CD4-positive, alpha-beta T cell treated with Interleukin-6 for 4 hours (primary cell): ENCODE results near the gene ATP5F1D.

Experiments
- DNase-seq: peaks from one replicate; pipeline ENCODE4 v3.0.0-alpha.2; 2020; ENCODE audit warnings: mixed read lengths

Gene ATP5F1D

GRCh38 chr19:1248139-1248785 lies 6.7 kb downstream of the ATP5F1D start, which contains the start of gene MIDN:
Gene MIDN, plus strand, starts transcription at chr19:1248583. Its CDS starts 1,714 bp downstream, at chr19:1250297.
- peak; percentile 86 for DNase-seq

GRCh38 chr19:1248786-1249297 lies 7.3 kb downstream of the ATP5F1D start:
- DNase-seq, result peak; percentile 88

GRCh38 chr19:1249298-1249989 lies 7.9 kb downstream of the ATP5F1D start:
- peak; percentile 97 for DNase-seq

GRCh38 chr19:1249990-1250436 lies 8.5 kb downstream of the ATP5F1D start:
- no peak for DNase-seq

- DNase-seq, result peak; percentile 77
Measured at GRCh38 chr19:1250437-1251260, 9.1 kb downstream of the ATP5F1D start.

- peak; percentile 84 for DNase-seq
Measured at GRCh38 chr19:1251330-1252220, 10.0 kb downstream of the ATP5F1D start.

- peak; percentile 87 for DNase-seq
Measured at GRCh38 chr19:1252221-1252820, 10.8 kb downstream of the ATP5F1D start.

GRCh38 chr19:1252821-1253513 lies 11.4 kb downstream of the ATP5F1D start:
- peak; percentile 92 for DNase-seq

GRCh38 chr19:1253514-1254080 lies 12.0 kb downstream of the ATP5F1D start:
- no peak for DNase-seq

- DNase-seq, result no peak
Measured at GRCh38 chr19:1254081-1254527, 12.6 kb downstream of the ATP5F1D start.

- no peak for DNase-seq
Measured at GRCh38 chr19:1254530-1255185, 13.1 kb downstream of the ATP5F1D start.

- no peak for DNase-seq
Measured at GRCh38 chr19:1255186-1256161, 13.9 kb downstream of the ATP5F1D start.

GRCh38 chr19:1256646-1257474 lies 15.3 kb downstream of the ATP5F1D start:
- no peak for DNase-seq

- no peak for DNase-seq
Measured at GRCh38 chr19:1257475-1258162, 16.1 kb downstream of the ATP5F1D start.

- DNase-seq, result no peak
Measured at GRCh38 chr19:1258163-1258492, 16.6 kb downstream of the ATP5F1D start.

GRCh38 chr19:1258707-1259205 lies 17.2 kb downstream of the ATP5F1D start:
- DNase-seq, result no peak
